ENCODE results near the gene C6. TPM values are rescaled to one million over a fixed set of nuclear protein-coding genes. Genes with fewer than 3 reads are reported as not detected.
"Not testable (repeated sequence)": the region's sequence is repeated elsewhere in the genome, so short reads cannot be mapped to it uniquely, and the experiment has no call there.

C6 gene
- total and polyA plus RNA-seq, 11 donors: 3.2 to 151 (median 61.9) TPM

DNA sequence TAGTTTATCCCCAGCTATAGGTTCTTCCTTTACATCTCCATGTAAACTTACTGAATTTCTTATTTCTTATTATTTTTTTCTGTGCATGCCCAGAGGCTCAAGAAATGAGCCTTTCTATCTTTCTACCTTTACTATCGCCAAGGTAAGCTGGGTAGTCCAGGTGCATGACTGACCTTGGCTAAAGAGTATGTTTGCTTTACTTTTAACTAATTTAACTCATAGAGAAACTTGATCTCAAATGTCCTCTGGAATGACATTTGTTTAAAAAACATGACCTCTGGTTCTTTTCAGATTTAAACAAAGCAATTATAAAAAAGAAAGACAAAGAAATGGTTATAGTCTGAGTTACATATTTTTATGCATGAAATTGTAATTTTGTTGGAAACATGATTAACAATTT lies 397 bp downstream of the C6 start:
- no peak for TF ChIP-seq POLR2A (IDR thresholded peaks at IDR 0.05)
- TF ChIP-seq, protein P1, sequence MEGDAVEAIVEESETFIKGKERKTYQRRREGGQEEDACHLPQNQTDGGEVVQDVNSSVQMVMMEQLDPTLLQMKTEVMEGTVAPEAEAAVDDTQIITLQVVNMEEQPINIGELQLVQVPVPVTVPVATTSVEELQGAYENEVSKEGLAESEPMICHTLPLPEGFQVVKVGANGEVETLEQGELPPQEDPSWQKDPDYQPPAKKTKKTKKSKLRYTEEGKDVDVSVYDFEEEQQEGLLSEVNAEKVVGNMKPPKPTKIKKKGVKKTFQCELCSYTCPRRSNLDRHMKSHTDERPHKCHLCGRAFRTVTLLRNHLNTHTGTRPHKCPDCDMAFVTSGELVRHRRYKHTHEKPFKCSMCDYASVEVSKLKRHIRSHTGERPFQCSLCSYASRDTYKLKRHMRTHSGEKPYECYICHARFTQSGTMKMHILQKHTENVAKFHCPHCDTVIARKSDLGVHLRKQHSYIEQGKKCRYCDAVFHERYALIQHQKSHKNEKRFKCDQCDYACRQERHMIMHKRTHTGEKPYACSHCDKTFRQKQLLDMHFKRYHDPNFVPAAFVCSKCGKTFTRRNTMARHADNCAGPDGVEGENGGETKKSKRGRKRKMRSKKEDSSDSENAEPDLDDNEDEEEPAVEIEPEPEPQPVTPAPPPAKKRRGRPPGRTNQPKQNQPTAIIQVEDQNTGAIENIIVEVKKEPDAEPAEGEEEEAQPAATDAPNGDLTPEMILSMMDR (IDR thresholded peaks at IDR 0.05): no peak
- no peaks in the 10 kb centered on the region for H3K36me3 ChIP-seq
- H3K27me3 ChIP-seq: no peaks in the 10 kb centered on the region
- peak overlapping the region in 7 of 12 donors; percentile 11 to 71 (median 48) for H3K27ac ChIP-seq
- no peak for ATAC-seq
- no peak for DNase-seq
- peaks cover 0 to 3% (median 0%) of the 10 kb centered on the region in 12 donors for H3K4me1 ChIP-seq
- H3K4me3 ChIP-seq: peak overlapping the region in 11 of 12 donors; percentile 15 to 57 (median 43)
- H3K9me3 ChIP-seq: peaks cover 0 to 6% (median 0%) of the 10 kb centered on the region in 12 donors
- WGBS, 4 donors: 88 to 100% (median 93%) methylated on average over 1 of the region's 1 CpG
- intact Hi-C loops (cut with DNase I): no loop called here

DNA sequence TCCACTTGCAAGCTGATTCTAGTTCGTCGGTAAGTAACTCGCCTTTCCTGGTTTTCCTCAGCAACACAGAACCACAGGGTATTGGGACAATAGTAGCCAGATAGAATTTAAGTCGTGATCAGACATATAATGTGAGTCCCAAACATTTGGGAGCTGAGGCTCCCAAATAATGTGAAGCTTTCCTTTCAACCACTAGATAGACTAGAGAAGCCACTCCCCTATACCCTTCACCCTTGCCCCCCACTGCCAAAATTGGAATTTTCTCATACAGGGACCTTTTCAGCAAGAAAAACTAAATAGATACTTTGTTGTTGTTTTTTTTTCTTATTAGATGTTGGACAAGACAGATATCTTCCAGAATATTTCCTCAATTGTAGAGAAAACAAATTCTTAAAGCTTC lies 1.9 kb downstream of the C6 start:
- no peak for ATAC-seq
- intact Hi-C loops (cut with DNase I): no loop called here
- Histone ChIP-seq H3K4me1 (peaks cover 0 to 3% (median 0%) of the 10 kb centered on the region in 12 donors), H3K36me3 (no peaks in the 10 kb centered on the region), H3K27me3 (no peaks in the 10 kb centered on the region), H3K4me3 (peak overlapping the region in 6 of 12 donors; percentile 39 to 57 (median 46)), H3K27ac (no peak overlapping the region), H3K9me3 (peaks cover 0 to 6% (median 0%) of the 10 kb centered on the region in 12 donors)
- DNase-seq: no peak
- WGBS, 4 donors: 89 to 94% (median 90%) methylated on average over 4 of the region's 4 CpGs
- TF ChIP-seq, protein P1 (IDR thresholded peaks at IDR 0.05): no peak
- TF ChIP-seq POLR2A (IDR thresholded peaks at IDR 0.05): no peak

DNA sequence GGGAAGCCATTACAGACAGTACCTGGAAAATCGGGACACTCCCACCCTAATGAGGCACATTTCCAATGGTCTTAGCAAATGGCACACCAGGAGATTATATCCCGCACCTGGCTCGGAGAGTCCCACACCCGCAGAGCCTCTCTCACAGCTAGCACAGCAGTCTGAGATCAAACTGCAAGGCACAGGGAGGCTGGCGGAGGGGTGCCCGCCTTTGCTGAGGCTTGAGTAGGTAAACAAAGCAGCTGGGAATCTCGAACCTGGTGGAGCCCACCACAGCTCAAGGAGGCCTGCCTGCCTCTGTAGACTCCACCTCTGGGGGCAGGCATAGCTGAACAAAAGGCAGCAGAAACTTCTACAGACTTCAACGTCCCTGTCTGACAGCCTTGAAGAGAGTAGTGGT lies 7.9 kb downstream of the C6 start:
- H3K4me1 ChIP-seq; ATAC-seq; H3K4me3 ChIP-seq; intact Hi-C loops (cut with DNase I); H3K27ac ChIP-seq; H3K27me3 ChIP-seq; DNase-seq: not testable (repeated sequence)
- Histone ChIP-seq H3K9me3 (peaks cover 0 to 18% (median 9%) of the 10 kb centered on the region in 12 donors), H3K36me3 (peaks cover 0 to 11% (median 0%) of the 10 kb centered on the region in 9 donors)
- 83 to 93% (median 93%) methylated on average over 6 to 8 of the region's 8 CpGs for WGBS, 4 donors

DNA sequence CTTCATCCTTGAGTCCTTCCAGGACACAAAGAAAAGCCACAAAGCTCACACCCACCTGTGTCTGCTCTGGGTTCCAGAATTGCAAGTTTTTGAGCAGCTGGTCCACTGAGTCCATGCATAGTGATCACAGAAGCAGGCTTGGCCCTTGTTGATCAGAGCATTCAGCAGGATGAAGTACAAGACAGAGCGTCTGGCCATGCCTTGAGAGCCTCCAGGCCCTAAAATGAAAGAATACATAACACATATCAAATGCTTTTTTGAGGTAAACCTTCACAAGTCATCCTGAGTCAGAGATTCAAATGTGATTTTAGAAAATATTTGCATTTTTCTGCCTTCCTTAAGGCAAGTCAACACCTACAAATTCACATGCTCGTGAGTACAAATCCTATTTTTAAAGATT lies 10.3 kb downstream of the C6 start:
- no peak for ATAC-seq
- 94 to 98% (median 95%) methylated on average over 2 of the region's 2 CpGs for WGBS, 4 donors
- TF ChIP-seq, protein P1 (IDR thresholded peaks at IDR 0.05): no peak
- no peak for TF ChIP-seq POLR2A (IDR thresholded peaks at IDR 0.05)
- Histone ChIP-seq H3K4me3 (no peak overlapping the region), H3K27ac (no peak overlapping the region), H3K36me3 (peaks cover 0 to 11% (median 0%) of the 10 kb centered on the region in 9 donors), H3K9me3 (peaks cover 0 to 15% (median 8%) of the 10 kb centered on the region in 12 donors), H3K27me3 (no peaks in the 10 kb centered on the region), H3K4me1 (peaks cover 0 to 14% (median 0%) of the 10 kb centered on the region in 12 donors)
- DNase-seq: no peak
- intact Hi-C loops (cut with DNase I): loop anchor here in 1 of 10 donors (5.0 kb wide), 1 partner anchor 64 kb away; no protein-coding TSS in a partner anchor

All from heart left ventricle (tissue), 16 donors.